ENCODE data around the gene GSTM5. TPM values are rescaled to one million over a fixed set of nuclear protein-coding genes. Genes with fewer than 3 reads are reported as not detected.

Gene GSTM5
- total and polyA plus RNA-seq, 2 of the 13 experiments (the other 11 are each of a cell fraction or from before 2014, with no cell fraction given): not detected

DNA sequence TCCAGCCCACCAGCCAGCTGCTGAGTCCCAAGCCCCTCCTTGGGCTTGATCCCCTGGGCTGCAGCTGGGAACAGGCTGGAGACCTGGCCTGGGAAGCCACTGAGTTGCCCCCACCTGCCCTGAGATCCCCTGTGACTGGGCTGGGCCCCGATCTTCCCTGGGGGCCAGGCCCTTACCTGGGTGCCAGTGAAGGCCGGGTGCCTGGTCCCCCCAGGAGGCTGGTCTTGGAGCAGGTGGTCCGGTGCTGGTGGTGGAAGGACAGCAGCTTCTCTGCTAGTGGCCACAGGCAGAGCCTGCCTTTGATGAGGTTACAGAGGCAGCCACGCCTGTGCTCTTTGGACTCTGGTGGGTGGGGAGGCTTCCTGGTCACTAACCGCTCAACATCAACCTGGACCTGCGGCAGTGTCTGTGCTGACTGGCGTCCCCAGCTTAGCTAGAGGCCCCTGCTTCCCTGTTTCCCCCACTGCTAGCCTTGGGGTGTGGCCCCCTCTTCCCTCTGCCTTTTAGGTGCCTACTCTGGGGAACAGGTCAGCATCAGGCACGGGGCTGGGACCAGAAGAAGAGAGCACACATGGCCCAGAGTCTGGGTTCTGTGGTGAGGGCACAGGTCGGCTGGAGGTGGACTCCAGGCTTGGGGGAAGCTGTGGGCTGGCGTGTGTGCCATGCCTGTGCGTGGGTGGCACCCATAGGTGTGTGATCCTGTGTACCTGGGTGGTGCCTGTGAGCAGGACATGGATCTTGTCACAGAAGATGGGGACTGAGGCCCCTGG lies 51.8 kb downstream of the GSTM5 start, which contains the start of gene EPS8L3 (continued):
- TF ChIP-seq ZFP91 (CRISPR knock-in tag; IDR thresholded peaks at IDR 0.05; ENCODE audit: borderline replicate concordance): peak; percentile 87
- no peak; the same call in 1 of the 2 replicates for TF ChIP-seq FOXP4 (CRISPR knock-in tag; IDR thresholded peaks at IDR 0.05)
- peak; percentile 90 for TF ChIP-seq ZMAT3 (CRISPR knock-in tag; conservative IDR thresholded peaks at IDR 0.05)
- TF ChIP-seq, protein P1, sequence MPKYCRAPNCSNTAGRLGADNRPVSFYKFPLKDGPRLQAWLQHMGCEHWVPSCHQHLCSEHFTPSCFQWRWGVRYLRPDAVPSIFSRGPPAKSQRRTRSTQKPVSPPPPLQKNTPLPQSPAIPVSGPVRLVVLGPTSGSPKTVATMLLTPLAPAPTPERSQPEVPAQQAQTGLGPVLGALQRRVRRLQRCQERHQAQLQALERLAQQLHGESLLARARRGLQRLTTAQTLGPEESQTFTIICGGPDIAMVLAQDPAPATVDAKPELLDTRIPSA (CRISPR knock-in tag; IDR thresholded peaks at IDR 0.05; ENCODE audit: borderline replicate concordance): no peak
- TF ChIP-seq ZNF121 (CRISPR knock-in tag; IDR thresholded peaks at IDR 0.05): no peak
- peak; percentile 31; the same call in 1 of the 2 replicates for TF ChIP-seq SP4 (CRISPR knock-in tag; IDR thresholded peaks at IDR 0.05)
- TF ChIP-seq ZNF737 (CRISPR knock-in tag; IDR thresholded peaks at IDR 0.05; ENCODE audit: borderline replicate concordance): no peak
- TF ChIP-seq TRIM22 (IDR thresholded peaks at IDR 0.05): no peak
- peak; percentile 58; the same call in 1 of the 2 replicates for TF ChIP-seq RCOR2 (CRISPR knock-in tag; IDR thresholded peaks at IDR 0.05)
- TF ChIP-seq SRSF1 (optimal IDR thresholded peaks at IDR 0.05; ENCODE audit: low read depth, low read length): peak; percentile 63
- no peak for TF ChIP-seq ZNF598 (CRISPR knock-in tag; IDR thresholded peaks at IDR 0.05; ENCODE audit: borderline replicate concordance)
- peak; percentile 79 for TF ChIP-seq ZNF746 (CRISPR knock-in tag; IDR thresholded peaks at IDR 0.05)
- no peak for TF ChIP-seq ADNP (CRISPR knock-in tag; IDR thresholded peaks at IDR 0.05)
- no peak for TF ChIP-seq ZNF850 (CRISPR knock-in tag; conservative IDR thresholded peaks at IDR 0.05)
- no peak for TF ChIP-seq ZNF3 (CRISPR knock-in tag; IDR thresholded peaks at IDR 0.05)
- TF ChIP-seq ZNF446 (CRISPR knock-in tag; IDR thresholded peaks at IDR 0.05): no peak
- no peak for TF ChIP-seq ISX (CRISPR knock-in tag; conservative IDR thresholded peaks at IDR 0.05)
- TF ChIP-seq ZBTB7B (CRISPR knock-in tag; IDR thresholded peaks at IDR 0.05): peak; percentile 95
- TF ChIP-seq ZNF619 (CRISPR knock-in tag; IDR thresholded peaks at IDR 0.05): peak; percentile 92
- TF ChIP-seq GFI1 (CRISPR knock-in tag; IDR thresholded peaks at IDR 0.05; ENCODE audit: borderline replicate concordance): no peak
- TF ChIP-seq ZHX1 (CRISPR knock-in tag; IDR thresholded peaks at IDR 0.05; ENCODE audit: low read depth): no peak
- peak; percentile 68 for TF ChIP-seq SPEN (CRISPR knock-in tag; IDR thresholded peaks at IDR 0.05; ENCODE audit: low read depth)

Measured in HepG2 (cell line).